NCI-H2107 (cell line): Measurements from ENCODE around the gene F13A1.
"Not testable (repeated sequence)": the region's sequence is repeated elsewhere in the genome, so short reads cannot be mapped to it uniquely, and the experiment has no call there.

Source experiments
- DNase-seq: peaks from one replicate; lab custom pipeline; 2025; lab: John Stamatoyannopoulos, UW

Gene F13A1

DNA sequence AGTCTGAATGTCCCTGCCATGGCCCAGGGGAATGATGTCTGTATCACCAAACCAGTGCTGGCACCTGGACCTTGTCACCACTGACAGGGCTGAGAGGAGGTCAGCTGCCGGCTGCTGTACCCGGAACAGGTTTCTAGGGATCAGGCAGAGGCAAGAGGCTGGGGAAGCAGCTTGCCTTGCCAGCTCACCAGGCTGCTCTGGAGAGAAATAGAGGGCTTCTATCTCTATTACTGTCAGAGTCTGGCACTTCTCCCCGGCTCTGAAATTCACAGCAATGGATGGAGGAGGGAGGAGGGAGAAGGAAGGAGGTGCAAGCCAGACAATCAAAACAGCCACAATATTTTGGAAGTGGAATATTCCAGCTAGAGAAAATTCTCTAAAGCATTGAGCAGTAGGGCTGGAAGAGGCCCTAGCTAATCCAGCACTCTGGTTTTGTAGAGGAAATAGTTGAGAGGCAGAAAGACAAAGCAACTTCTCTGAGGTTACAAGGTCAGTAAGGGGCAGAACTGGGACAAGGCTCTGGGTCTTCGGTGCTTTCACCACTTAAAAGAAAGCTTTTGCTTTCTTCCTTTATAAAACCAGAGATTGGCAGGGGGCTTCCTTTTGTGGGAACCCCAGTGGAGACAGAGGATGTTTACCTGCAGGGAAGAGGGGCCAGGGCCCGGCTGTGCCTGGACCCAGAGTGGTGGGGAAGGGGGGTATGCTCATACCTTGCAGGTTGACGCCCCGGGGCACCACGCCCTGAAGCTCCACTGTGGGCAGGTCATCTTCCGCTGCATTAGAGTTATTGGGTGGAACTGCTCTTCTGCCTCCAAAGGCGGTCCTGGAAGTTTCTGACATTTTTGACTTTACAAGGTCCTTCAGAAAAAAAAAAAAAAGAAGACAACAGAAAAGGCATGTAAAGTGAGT lies 2.4 kb downstream of the F13A1 start:
- DNase-seq = no peak

DNA sequence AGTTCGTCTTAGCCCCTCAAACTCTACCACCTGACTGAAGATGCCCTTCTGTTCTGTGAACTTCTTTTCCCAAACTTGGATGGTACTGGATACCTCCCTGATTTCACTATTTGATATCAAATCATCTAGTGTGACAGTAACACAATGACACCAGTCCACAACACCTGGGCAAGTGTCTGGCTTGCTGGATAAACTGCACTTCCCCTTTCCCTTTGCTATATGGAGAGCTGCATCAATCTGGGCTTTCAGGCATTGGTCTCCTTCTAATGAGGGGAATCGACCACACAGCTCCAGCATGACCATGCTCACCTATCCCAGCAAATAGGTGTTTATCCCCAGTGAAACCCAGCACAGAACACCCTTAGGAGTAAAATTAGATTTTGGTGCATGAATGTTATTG lies 3.1 kb downstream of the F13A1 start:
- no peak for DNase-seq

DNA sequence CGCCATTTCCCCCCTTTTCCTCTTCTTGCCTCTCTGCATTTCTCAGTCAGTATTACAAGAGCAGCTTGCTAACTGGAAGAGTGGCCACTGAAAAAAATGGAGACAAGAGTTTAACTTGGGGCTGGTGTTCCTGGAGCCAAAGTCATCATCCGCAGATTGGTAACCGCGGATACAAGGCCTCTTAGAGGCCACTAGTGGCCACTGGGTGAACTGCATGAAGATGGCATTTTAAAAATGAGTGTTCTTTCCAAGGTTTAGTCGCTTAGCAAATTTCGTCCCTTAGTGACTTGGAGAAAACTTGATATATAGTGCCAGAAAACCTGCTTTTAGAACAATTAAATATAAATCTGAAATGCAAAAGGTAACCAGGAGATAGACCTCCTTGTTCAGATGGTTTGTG lies 4.8 kb downstream of the F13A1 start:
- DNase-seq = no peak

DNA sequence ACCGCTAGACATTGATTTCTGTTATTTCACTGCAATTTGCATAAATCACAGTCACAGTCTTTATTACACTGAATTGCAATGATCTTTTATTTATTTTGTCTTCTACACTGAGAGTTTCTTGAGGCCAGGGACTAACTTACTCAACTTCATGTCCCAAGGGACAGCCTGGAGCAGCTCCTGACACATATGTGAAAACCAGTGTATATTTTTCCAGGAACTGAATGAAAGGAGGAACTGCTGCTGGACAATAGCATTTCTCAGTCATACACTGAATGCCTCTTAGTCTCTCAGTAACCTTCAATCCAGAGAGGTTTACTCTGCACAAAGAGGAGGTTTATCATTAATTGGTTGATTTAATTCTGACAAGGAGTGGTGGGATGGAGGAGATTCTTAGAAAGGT lies 5.9 kb downstream of the F13A1 start:
- no peak for DNase-seq

DNA sequence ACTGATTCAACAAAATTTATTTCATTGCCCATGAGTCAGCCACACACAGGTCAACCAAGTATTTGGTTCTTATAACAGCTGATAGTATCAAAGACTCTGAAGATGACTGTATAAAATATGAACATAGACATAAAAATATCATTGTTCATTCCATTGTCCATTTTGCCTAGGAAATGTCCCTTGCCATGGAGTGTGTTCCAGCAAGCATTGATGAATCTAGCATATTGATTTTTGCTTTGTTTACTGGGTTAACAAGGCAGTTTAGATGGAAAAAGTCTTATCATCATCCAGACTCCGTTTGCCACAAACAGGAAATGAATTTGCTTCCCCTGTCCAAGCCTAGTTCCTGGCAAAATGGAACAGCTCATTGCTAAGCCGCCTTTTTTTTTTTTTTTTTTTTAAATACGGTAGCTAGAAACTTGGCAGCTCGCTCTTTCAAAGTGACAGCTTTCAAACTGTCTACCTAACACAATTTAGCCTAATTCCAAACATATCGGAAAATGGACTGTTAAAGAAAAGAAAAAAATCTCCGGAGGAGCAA lies 7.5 kb downstream of the F13A1 start:
- DNase-seq = no peak

DNA sequence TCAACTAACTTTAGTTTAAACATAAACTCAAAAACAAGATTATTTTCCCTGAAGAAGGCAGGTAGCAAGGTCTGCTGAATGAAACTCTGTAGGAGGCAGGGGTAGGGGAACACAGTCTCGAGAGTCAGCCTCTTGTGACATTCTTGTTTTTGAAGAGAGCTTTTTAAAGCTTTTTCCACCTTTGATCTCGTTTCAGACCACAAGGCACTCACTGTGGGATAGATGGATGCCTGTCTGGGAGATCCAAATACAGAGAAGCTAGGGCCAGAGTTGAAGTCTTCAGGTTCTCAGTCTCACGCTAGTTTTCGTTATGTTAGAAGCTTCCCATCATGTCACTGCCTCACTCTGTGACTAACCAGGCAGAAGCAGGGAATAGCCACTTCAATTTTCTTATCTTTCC lies 14.9 kb downstream of the F13A1 start:
- DNase-seq = no peak

DNA sequence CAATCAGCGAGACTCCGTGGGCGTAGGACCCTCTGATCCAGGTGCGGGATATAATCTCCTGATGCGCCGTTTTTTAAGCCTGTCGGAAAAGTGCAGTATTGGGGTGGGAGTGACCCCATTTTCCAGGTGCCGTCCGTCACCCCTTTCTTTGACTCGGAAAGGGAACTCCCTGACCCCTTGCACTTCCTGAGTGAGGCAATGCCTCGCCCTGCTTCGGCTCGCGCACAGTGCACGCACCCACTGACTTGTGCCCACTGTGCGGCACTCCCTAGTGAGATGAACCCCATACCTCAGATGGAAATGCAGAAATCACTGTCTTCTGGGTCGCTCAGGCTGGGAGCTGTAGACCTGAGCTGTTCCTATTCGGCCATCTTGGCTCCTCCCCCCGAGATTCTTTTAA lies 20.1 kb downstream of the F13A1 start:
- DNase-seq = not testable (repeated sequence)

DNA sequence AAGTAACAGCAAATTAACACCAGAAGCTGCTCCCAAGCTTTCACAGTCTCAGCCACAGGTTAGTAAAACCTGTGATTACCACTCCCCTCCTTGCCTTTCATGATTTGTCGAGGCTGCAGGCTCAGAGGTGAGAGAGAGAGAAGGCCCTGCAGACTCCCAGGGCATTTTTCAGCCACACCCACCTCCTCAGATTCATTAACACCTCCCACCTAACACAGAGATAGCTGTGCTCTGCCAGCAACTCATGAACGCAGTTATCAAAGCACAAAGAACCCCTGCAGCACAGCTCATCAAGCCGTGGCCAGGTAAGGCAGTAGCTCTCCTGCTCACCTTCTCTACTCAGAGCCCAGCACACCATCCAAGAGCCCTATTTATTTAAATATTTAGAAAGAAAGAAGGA lies 27.1 kb downstream of the F13A1 start:
- no peak for DNase-seq

DNA sequence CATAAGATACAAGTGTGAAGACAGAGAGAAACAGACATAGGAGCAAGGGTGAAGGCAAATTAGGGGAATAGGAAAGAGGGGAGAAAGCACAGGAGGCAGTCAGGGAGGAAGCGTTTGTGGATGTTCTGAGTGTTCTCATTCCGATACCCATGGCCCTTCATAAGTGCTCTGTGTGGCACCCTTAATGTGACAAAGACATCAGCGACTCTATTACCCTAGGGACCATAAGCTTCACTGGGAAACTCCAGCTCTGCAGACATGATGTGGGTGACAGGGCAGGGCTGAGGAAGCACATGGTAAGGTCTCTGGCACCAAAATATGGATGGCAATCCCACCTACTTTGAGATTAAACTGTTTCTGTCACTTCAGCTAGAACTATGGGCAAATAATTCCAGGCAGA lies 33.0 kb downstream of the F13A1 start:
- DNase-seq = no peak

DNA sequence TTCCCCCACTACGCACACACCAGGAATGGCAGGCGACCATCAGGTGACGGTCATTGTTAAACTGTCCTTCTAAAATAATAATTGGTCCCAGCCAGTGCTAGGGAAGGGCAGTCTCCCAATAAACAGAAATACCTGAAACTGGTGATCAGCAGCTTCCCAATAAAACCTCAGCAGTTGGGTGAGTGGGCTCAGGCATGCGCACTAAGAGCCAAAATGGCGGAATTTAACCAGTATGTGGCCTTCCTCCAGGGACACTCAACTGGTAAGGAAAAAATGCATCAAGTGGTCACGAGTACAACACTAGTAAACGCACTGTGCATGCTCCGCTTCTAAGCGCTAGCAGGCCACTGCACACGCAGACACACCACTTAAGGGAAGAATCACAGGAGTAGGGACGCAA lies 34.8 kb downstream of the F13A1 start:
- DNase-seq = no peak

DNA sequence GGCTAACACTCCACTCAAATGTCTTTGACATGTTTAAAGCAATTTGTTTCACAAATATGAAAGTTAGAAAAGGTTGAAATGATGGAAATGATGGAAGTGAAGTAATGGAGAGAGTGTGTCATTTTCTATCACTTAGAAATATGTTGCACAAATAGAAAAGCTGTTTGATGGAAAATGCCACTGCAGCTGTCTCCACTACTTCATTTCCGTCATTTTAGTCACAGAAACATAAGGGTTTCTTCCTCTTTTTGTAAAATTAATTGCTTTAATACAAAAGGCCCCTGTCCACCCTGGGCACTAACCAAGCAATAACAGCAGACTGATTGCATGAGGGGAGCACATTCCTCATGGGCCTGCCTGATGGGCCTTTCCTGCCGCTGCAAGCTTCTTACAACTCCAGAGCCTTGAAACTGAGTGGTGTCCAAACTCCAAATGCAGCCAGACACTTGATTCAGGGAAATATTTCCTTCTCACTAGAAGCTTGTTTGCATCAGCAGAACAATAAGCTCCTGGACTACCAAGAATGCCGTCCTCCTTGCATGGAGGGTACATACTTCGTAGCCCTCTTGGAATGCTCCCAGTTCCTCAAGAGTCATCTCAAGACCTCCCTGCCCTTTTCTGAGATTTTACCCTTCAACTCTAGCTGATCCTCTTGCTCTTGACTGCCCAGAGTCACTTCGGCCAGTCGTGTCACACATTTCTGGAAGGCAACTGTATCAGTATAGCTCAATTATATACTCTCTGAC lies 36.1 kb downstream of the F13A1 start:
- DNase-seq = no peak

DNA sequence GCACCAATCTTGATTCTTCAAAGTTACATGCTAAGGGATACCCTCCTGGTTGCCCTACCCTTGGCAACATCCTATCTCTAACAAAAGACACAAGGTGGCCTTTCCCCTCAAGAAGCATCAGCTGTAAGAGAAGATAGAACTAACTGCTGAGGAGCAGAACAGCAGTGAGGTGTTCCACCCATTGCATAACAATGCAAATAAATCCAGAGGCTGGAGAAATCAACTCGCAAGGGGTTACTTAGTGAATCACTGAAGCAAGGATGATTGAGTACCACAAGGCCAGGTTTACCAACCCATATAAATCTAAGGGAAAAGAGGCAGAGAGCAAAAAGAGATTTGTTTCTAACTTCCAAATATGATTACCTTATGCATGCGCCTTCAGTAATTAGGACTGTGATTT lies 36.7 kb downstream of the F13A1 start:
- DNase-seq = no peak

DNA sequence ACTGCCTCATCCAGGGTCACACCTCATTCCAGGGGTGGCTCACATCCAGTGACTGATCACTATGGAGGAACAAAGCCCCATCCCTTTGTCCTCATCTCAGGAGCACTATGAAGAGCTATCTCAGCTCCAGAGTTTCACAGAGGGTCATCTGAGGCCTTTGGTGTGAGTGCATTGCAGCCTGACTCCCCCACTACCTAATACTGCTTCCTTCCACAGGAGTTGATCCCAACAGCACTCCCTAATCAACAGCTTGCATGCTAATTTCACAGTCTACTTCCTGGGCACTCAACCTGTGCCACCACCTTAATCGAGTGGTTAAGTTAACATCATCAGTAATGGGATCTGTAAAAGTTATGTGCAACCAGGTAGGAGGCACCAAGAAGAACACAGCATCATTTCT lies 37.7 kb downstream of the F13A1 start:
- DNase-seq = no peak

DNA sequence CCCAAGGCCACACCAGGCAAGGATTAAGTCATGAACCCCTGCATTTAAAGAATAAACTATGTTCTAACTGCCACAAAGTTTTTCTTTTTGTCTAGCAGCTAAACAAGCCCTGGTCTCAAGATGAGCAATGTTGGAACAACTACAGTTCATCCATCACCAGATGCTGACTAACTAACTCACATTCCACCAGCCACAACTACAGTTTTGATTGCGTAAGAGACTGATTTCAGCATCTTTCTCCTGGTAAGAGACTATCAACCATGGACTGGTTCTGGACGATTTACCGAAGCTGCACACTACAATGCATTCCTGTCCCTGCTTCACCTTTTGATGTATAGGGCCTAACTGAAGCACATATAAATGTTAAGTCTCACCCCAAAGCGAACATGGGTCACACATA lies 43.0 kb downstream of the F13A1 start:
- no peak for DNase-seq

DNA sequence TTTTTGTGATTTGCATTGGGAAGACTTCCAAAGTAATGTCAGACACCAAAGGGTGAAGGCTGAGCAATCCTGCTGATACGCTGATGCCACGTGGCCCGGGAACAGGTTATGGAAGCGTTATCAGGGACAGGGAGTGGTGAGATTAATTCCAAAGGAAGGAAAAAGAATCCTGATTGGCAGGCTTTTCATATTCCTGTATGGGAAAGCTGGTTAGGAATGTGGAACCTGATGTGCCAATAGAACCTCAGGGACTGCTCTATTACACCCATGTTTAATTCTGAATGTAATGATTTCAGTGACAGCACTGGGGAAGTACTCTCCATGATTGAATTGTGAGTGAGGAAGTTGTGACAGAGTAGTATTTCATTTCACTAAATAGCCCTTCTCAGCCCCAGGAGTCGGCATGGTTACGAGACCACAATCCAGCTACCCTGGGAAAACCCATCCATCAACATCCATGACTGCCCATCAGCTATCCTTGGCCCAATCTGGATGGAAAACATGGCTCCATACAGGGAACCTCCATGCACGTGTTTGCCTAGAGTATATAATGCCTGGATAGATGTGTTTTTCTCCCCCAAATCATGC lies 49.4 kb downstream of the F13A1 start:
- DNase-seq = no peak

DNA sequence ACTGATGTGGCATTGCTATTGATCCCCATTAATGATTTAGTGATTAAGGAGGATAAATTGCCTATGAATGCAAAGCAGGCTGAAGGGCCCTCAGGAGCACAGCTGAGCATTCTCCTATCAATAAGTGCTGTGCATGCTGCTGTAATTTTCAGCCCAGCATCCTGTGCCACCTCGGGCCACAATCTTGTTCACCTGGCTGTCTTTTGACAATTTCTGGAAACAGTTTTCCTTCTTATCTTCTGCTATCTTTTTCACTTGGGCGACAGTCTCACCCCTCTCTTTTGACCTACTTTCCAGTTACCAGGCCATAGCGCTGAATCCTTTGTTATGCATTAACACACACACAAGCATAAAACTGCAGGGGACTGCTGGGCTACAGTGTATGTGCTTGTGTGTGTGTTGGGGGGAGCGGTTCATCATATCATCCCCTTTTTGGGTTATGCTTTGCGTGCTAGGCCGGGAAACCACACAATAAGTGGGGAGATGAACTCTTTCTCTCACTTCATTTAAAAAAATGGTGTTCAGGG lies 60.2 kb downstream of the F13A1 start:
- DNase-seq = no peak

DNA sequence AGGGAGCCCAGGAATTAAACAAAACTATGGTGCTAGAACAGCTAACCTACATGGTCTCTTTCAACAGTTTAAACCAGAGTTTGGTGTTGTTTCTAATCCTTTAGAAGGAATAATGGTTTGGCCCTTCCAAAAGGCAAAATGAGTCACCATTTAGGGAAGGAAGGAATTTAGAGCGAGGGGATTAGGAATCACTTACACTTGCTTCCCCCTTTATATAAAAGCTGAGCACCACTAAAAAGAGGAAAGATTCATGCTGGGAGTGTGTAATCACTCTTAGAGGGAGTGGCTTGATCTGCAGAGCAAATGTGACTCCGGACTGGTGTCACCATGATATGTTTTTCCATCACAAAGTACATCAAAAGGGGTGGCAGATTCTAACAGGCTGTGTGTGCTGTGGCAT lies 63.6 kb downstream of the F13A1 start:
- DNase-seq = no peak

DNA sequence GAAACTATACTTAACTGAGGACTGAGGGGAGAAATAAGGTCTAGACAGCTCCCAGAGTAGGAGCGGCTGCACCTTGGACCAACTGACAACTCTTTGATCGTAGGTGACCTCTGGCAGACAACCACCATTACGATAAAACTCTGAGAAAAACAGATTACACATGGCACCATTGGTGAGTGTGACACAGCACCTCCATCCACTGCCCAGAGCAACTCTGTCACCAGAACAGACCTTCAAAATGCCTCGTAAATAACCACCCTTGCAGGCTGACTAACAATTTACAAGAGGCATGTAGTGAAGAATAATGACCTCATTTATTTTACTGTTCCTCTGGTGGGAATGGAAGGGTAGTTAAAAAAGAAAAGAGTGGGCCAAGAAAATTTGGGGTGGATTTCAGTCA lies 64.2 kb downstream of the F13A1 start:
- DNase-seq = no peak

DNA sequence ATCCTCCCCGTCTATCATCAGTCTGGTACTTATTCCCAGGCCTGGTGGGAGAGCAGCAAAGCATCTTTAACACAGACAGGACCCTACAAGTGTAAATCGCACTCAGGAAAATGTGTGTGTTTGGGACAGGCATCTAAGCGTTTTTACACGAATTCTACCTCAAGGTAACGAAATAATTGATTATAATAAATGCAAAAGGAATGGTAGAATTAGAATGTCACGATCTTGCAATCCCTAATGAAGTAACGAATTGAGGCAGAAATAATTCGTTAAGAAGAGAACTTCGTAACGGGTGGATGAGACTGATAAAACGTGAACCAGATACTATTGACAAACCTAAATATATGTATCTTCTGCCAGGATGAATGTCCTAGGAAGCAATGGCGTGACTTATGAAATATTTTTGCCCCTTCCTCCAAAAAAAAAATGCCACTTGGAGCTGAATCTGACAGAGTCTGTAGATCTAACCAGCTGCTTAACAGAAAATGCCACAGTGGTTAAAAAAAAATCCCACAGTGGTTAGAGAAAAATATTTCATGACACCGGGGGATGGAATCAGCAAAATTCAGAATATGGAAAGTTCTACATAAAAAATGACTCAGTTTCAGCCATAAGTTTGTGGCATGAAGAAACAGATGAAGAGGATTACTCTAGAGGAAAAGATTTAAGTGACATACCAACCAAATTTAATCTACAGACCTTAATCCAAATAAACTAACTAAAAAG lies 68.7 kb downstream of the F13A1 start:
- DNase-seq = no peak

DNA sequence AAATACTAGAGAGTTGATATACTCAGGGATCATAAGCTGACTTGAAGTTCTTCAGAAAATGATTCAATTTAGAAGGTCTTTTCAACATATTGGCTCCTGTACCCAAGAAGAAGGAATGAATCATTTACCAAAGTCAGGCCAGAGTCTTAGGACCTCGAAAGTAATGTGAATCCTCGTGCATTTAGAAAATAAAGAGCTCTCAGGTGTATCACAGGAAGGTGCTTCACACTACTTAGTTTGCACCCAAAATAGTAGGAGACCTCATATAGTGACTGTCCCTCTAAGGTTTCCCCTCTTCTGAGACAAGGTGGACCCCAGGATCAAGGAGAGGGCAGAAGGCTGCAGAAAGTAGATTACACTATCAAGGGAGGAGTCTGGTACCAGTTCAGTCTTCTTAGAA lies 71.8 kb downstream of the F13A1 start:
- DNase-seq = no peak

DNA sequence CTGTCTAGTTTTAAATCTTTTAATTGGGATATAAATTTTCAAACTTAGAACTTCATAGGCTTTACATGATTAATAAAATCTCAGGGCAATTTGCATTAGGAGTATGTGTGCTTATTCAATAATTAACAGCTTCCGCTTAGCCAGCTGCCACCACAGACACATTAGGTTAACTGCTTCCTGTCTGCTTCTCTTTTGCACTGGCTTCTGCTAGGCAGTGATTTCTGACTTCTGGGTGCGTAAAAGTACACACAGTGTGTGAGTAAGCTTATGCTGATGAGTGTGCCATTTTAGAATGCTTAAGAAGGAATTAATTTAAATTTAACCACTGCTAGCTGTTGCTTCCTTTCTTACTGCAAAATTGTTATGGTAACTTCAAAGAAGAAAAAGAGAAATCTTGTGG lies 73.9 kb downstream of the F13A1 start:
- DNase-seq = no peak

DNA sequence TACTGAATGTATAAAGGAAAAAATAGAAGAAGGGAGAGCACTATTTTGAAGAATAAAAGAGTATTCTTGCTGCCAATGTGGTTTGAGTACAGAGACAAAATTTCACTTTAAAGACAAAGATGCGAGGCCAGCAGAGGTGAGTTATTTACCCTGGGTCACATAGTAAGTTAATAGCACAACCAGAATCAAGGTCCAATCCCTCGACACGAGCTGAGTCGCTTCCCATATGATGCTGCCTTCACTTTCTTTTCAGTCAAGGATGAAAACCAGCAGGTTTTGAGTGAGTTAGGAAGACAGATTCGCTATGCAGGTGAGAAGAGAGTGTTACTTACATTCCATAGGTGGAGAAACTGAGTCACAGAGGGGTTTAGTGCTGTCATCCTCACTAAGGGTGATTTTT lies 75.8 kb downstream of the F13A1 start:
- DNase-seq = no peak
